WERI-Rb-1 (cell line): ENCODE measurements around the gene CYTH2.

Experiments
- DNase-seq: peaks from one replicate; pipeline ENCODE4 v3.0.0-alpha.2; 2020
- H3K27ac ChIP-seq: fragments of 250-450 bp; sonication (Bioruptor Pico); 2 replicates; pipeline ENCODE4 v1.5.1; 2020; ENCODE audit warnings: mild to moderate bottlenecking, moderate library complexity
- H3K27me3 ChIP-seq: fragments of 250-450 bp; sonication (Bioruptor Pico); 2 replicates; pipeline ENCODE4 v1.5.1; 2021; ENCODE audit warnings: mild to moderate bottlenecking, low read depth, moderate library complexity; ENCODE audit not compliant: insufficient read depth, severe bottlenecking
- H3K36me3 ChIP-seq: fragments of 250-450 bp; sonication (Bioruptor Pico); 2 replicates; pipeline ENCODE4 v1.5.1; 2020; ENCODE audit warnings: mild to moderate bottlenecking, moderate library complexity
- H3K4me3 ChIP-seq: 2 replicates; pipeline ENCODE4 v1.5.1; 2011; ENCODE audit warnings: low read depth, mild to moderate bottlenecking, control low read depth, low read length
- H3K9me3 ChIP-seq: fragments of 250-450 bp; sonication (Bioruptor Pico); 2 replicates; pipeline ENCODE4 v1.5.1; 2021; ENCODE audit warnings: mild to moderate bottlenecking, moderate library complexity; ENCODE audit not compliant: severe bottlenecking
- TF ChIP-seq, protein P1 (sequence below): IDR thresholded peaks from 2 replicates; pipeline ENCODE4 v1.5.1; 2011; ENCODE audit warnings: low read depth, mild to moderate bottlenecking, control low read depth, inconsistent platforms, low read length

The CYTH2 gene

DNA sequence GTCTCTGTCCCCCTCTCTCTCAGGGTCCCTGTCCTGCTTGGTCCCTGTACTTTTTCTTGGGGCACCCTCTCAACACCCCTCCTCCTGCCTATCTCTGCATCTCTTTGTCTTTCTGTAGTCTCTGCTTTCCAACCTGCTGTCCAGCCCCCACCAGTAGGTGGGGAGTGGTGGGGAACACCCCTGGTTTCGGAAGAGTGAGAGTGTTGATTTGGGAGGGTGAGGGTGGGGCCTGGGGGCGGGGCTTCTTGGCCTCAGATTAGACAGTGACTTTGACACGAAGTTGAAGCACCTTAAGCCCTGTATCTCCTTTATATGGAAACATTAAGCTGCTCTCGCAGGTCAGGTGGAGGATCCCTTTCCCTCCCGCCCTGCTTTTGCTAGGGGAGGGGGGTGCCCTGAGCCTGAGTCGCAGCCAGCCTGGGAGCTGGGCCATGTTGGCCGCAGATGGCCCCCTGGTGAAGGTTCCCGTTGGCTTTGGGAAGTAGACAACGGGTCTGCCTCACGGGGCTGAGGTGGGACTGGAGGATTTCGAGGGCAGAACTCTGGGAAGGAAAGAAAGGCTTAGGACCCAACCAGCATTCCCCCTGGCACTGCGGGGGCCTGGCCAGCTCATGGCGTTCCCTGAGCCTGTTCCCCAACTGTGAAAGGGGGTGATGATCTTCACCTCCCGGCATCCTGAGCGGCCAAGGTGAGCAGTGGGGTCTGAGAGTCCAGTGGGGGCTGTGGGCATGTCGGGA is 13.8 kb upstream of the CYTH2 start, which contains the start of gene KCNJ14:
TSS of gene KCNJ14 (plus strand) at position 404 of the 737 bp plus-strand sequence. CDS start 6,151 bp downstream, outside the sequence.
- Histone ChIP-seq H3K9me3 (no peaks in the 10 kb centered on the region), H3K27ac (no peak within 1 kb of the TSS), H3K4me3 (no peak within 1 kb of the TSS), H3K27me3 (no peaks in the 10 kb centered on the region), H3K36me3 (peaks cover 43% of the 10 kb centered on the region)
- TF ChIP-seq, protein P1, sequence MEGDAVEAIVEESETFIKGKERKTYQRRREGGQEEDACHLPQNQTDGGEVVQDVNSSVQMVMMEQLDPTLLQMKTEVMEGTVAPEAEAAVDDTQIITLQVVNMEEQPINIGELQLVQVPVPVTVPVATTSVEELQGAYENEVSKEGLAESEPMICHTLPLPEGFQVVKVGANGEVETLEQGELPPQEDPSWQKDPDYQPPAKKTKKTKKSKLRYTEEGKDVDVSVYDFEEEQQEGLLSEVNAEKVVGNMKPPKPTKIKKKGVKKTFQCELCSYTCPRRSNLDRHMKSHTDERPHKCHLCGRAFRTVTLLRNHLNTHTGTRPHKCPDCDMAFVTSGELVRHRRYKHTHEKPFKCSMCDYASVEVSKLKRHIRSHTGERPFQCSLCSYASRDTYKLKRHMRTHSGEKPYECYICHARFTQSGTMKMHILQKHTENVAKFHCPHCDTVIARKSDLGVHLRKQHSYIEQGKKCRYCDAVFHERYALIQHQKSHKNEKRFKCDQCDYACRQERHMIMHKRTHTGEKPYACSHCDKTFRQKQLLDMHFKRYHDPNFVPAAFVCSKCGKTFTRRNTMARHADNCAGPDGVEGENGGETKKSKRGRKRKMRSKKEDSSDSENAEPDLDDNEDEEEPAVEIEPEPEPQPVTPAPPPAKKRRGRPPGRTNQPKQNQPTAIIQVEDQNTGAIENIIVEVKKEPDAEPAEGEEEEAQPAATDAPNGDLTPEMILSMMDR, result no peak
- DNase-seq, result no peak

DNA sequence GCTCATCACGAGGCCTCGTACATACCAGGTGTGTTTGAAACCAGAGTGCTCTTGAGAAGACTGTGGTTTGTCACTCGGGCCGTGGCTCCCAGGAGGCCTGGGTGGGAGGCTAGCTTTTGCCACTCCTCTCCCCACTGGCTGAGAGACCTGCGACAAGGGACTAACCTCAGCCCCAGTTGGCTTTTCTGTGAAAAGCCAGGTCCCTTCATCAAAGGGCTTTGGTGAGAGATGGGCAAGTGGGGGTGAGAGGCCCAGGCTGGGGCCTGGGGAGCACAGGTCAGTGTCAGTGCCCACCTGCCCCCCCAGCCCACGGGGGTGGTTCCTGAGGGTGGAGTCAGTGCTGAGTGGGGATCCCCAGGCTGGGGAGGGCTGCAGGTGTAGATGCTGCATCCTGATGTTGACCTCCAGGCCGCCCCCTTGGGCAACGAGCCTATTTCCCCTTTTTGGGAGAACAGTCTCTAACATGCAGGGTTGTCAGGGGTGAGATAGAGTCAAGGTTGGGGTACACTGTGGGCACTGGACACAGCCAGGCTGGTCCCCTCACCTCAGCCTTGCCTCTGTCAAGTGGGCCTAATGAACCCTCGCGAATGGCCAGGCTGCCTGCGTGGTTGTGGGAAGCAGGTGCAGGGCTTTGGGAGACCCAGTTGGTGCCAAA is 13.1 kb upstream of the CYTH2 start:
- H3K27ac ChIP-seq, result no peak overlapping the region
- peaks cover 36% of the 10 kb centered on the region for H3K36me3 ChIP-seq
- H3K27me3 ChIP-seq, result no peaks in the 10 kb centered on the region
- TF ChIP-seq, protein P1, result no peak
- DNase-seq, result no peak
- H3K9me3 ChIP-seq, result no peaks in the 10 kb centered on the region
- no peak overlapping the region for H3K4me3 ChIP-seq

DNA sequence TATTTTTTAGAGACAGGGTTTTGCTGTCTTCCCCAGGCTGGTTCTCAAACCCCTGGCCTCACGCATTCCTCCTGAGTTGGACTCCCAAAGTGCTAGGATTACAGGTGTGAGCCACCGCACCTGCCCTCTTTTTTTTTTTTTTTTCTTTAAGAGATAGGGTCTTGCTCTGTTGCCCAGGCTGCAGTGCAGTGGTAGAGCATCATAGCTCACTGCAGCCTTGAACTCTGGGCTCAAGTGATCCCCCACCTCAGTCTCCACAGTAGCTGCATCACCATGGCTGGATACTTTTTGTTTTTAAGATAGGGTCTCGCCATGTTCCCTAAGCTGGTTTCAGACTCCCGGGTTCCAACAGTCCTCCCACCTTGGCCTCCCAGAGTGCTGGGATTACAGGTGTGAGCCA is 12.3 kb upstream of the CYTH2 start:
- Histone ChIP-seq H3K27ac (no peak overlapping the region), H3K4me3 (no peak overlapping the region), H3K36me3 (peaks cover 30% of the 10 kb centered on the region), H3K9me3 (no peaks in the 10 kb centered on the region), H3K27me3 (no peaks in the 10 kb centered on the region)
- no peak for DNase-seq
- TF ChIP-seq, protein P1, result no peak

DNA sequence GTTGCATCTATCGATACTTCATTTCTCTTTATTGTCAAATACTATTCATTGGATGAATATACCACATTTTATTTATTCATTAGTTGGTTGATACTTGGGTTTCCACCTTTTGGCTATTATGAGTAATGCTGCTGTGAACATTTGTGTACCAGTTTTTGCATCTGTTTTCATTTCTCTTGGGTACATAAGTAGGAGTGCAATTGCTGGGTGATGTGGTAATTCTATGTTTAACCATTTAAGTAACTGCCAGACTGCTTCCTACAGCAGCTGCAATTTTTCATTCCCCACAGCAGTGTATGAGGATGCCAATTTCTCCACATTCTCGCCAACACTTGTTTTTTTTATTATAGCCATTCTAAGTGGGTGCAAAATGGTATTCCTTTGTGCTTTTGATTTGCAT is 11.2 kb upstream of the CYTH2 start:
- Histone ChIP-seq H3K36me3 (peaks cover 21% of the 10 kb centered on the region), H3K27me3 (no peaks in the 10 kb centered on the region), H3K4me3 (no peak overlapping the region), H3K27ac (no peak overlapping the region), H3K9me3 (no peaks in the 10 kb centered on the region)
- TF ChIP-seq, protein P1, result no peak
- DNase-seq, result no peak

- TF ChIP-seq, protein P1, result no peak
- Histone ChIP-seq H3K27me3 (peaks cover 18% of the 10 kb centered on the region), H3K36me3 (peaks cover 3% of the 10 kb centered on the region; the same call in 1 of the 2 replicates), H3K9me3 (no peaks in the 10 kb centered on the region), H3K27ac (no peak overlapping the region), H3K4me3 (no peak overlapping the region)
- no peak for DNase-seq
Observed at GRCh38 chr19:48461651-48461981, 7.6 kb upstream of the CYTH2 start.
